GM23338 (cell line): ENCODE data around the gene FBXW12. TPM values are rescaled to one million over a fixed set of nuclear protein-coding genes. Genes with fewer than 3 reads are reported as not detected.

Experiments
- ATAC-seq: fragments of 200-7000 bp; cut with Tn5 transposase; 3 replicates; pipeline ENCODE4 v1.9.1; 2020
- DNase-seq: peaks from one replicate; pipeline ENCODE4 v3.0.0-alpha.2; 2015; ENCODE audit warnings: low spot score
- H2AFZ ChIP-seq: fragments of 200-600 bp; sonication (generic); 2 replicates; pipeline ENCODE4 v1.8.0; 2016; ENCODE audit warnings: antibody characterized with exemption, mild to moderate bottlenecking, moderate library complexity
- H3F3A ChIP-seq: fragments of 200-600 bp; sonication (generic); replicated peaks from 2 replicates; pipeline ENCODE4 v1.8.0; 2017; ENCODE audit warnings: antibody characterized with exemption, mixed run types, low read depth
- H3K27ac ChIP-seq: fragments of 200-600 bp; sonication (generic); 2 replicates; pipeline ENCODE4 v1.6.1; 2016; ENCODE audit warnings: low read depth
- H3K27me3 ChIP-seq: fragments of 200-600 bp; sonication (generic); 2 replicates; pipeline ENCODE4 v1.8.0; 2016; ENCODE audit warnings: mild to moderate bottlenecking, mixed run types, moderate library complexity; ENCODE audit not compliant: insufficient read depth
- H3K36me3 ChIP-seq: fragments of 200-600 bp; sonication (generic); 2 replicates; pipeline ENCODE4 v1.8.0; 2016; ENCODE audit warnings: mild to moderate bottlenecking; ENCODE audit not compliant: insufficient read depth
- H3K4me1 ChIP-seq: fragments of 200-600 bp; sonication (generic); 2 replicates; pipeline ENCODE4 v1.8.0; 2016; ENCODE audit warnings: mild to moderate bottlenecking, moderate library complexity; ENCODE audit not compliant: insufficient read depth
- H3K4me2 ChIP-seq: fragments of 200-600 bp; sonication (generic); 2 replicates; pipeline ENCODE4 v1.7.1; 2017; ENCODE audit warnings: mixed run types
- H3K4me3 ChIP-seq: fragments of 200-600 bp; sonication (generic); 2 replicates; pipeline ENCODE4 v1.6.1; 2016; ENCODE audit warnings: mixed run types
- H3K79me2 ChIP-seq: fragments of 200-600 bp; sonication (generic); replicated peaks from 2 replicates; pipeline ENCODE4 v1.8.0; 2017; ENCODE audit warnings: mild to moderate bottlenecking; ENCODE audit not compliant: insufficient read depth
- H3K9me2 ChIP-seq: fragments of 200-600 bp; sonication (generic); 2 replicates; pipeline ENCODE4 v1.8.0; 2017; ENCODE audit not compliant: insufficient read depth
- H4K20me1 ChIP-seq: fragments of 200-600 bp; sonication (generic); replicated peaks from 2 replicates; pipeline ENCODE4 v1.8.0; 2017; ENCODE audit warnings: mild to moderate bottlenecking; ENCODE audit not compliant: insufficient read depth
- H3K27ac Mint-ChIP-seq: 2 replicates; pipeline ENCODE4 v1.8.0; 2020; ENCODE audit warnings: inconsistent platforms, mild to moderate bottlenecking, moderate library complexity, mixed read lengths
- H3K27me3 Mint-ChIP-seq: 3 replicates; pipeline ENCODE4 v1.8.0; 2022; ENCODE audit warnings: low read depth, mild to moderate bottlenecking, moderate library complexity, mixed read lengths, inconsistent platforms; ENCODE audit not compliant: insufficient read depth, poor library complexity
- H3K36me3 Mint-ChIP-seq: 3 replicates; pipeline ENCODE4 v1.8.0; 2021; ENCODE audit warnings: low read depth, mild to moderate bottlenecking, inconsistent platforms, moderate library complexity, mixed read lengths
- H3K4me1 Mint-ChIP-seq: 3 replicates; pipeline ENCODE4 v1.8.0; 2020; ENCODE audit warnings: mild to moderate bottlenecking, inconsistent platforms, mixed read lengths
- H3K4me3 Mint-ChIP-seq: 3 replicates; pipeline ENCODE4 v1.8.0; 2021; ENCODE audit warnings: moderate library complexity, mild to moderate bottlenecking, inconsistent platforms, mixed read lengths
- H3K9me3 Mint-ChIP-seq: 3 replicates; pipeline ENCODE4 v1.8.0; 2020; ENCODE audit warnings: moderate library complexity, mild to moderate bottlenecking, inconsistent platforms, mixed read lengths
- CREB1 ChIP-seq: fragments of 250-450 bp; sonication (Bioruptor Pico); IDR thresholded peaks from 2 replicates; pipeline ENCODE4 v1.5.0; 2020; ENCODE audit warnings: low read depth, mild to moderate bottlenecking, moderate library complexity
- EZH2 ChIP-seq: fragments of 200-600 bp; sonication (generic); IDR thresholded peaks from one replicate; pipeline ENCODE4 v1.8.0; 2017; ENCODE audit warnings: antibody characterized with exemption, mild to moderate bottlenecking, low read depth; ENCODE audit not compliant: unreplicated experiment
- EZH2phosphoT487 ChIP-seq: fragments of 200-600 bp; sonication (generic); IDR thresholded peaks from one replicate; pipeline ENCODE4 v1.8.1; 2018; ENCODE audit warnings: antibody characterized with exemption; ENCODE audit not compliant: unreplicated experiment
- JUNB ChIP-seq: IDR thresholded peaks from one replicate; pipeline ENCODE4 v1.6.1; 2016; ENCODE audit warnings: antibody characterized with exemption; ENCODE audit not compliant: unreplicated experiment
- NANOG ChIP-seq: IDR thresholded peaks from 2 replicates; pipeline ENCODE4 v1.6.1; 2016; ENCODE audit warnings: antibody characterized with exemption, borderline replicate concordance
- POLR2AphosphoS5 ChIP-seq: IDR thresholded peaks from 2 replicates; pipeline ENCODE4 v1.6.1; 2016; ENCODE audit warnings: antibody characterized with exemption, low read depth
- STAT1 ChIP-seq: IDR thresholded peaks from one replicate; pipeline ENCODE4 v1.6.1; 2016; ENCODE audit warnings: antibody characterized with exemption; ENCODE audit not compliant: unreplicated experiment
- ZNF114 ChIP-seq: fragments of 250-450 bp; sonication (Bioruptor Pico); IDR thresholded peaks from 2 replicates; pipeline ENCODE4 v1.5.0; 2020; ENCODE audit warnings: mild to moderate bottlenecking, moderate library complexity
- ZNF331 ChIP-seq: fragments of 250-450 bp; sonication (Bioruptor Pico); IDR thresholded peaks from 2 replicates; pipeline ENCODE4 v1.5.0; 2020; ENCODE audit warnings: low read depth, mild to moderate bottlenecking, moderate library complexity
- polyA plus RNA-seq: library from polyadenylated mRNA; unstranded; fragments of >200 nt; fragmentation: Nextera tagmentation; extraction: Ambion mirVana; gene quantifications from 2 replicates; pipeline ENCODE4 v1.2.1, GENCODE V29; 2016
- total RNA-seq: library from RNA; depleted of rRNA; stranded (reverse); fragments of >200 nt; shearing (Covaris generic); gene quantifications from 2 replicates; pipeline ENCODE4 v1.2.3, GENCODE V29; 2014
- TF ChIP-seq, protein P1 (sequence below): IDR thresholded peaks from 2 replicates; pipeline ENCODE4 v1.6.1; 2016; ENCODE audit warnings: antibody characterized with exemption
- TF ChIP-seq, protein P2 (sequence below): fragments of 250-450 bp; sonication (Bioruptor Pico); IDR thresholded peaks from 2 replicates; pipeline ENCODE4 v1.5.0; 2020; ENCODE audit warnings: mild to moderate bottlenecking, moderate library complexity
- TF ChIP-seq, protein P3 (sequence below): IDR thresholded peaks from one replicate; pipeline ENCODE4 v1.6.1; 2018; ENCODE audit warnings: antibody characterized with exemption; ENCODE audit not compliant: unreplicated experiment
- TF ChIP-seq, protein P4 (sequence below), 2 experiments: fragments of 200-600 bp in 1 of 2; sonication (generic) in 1 of 2; conservative IDR thresholded peaks; 2 replicates each; pipeline versions ENCODE4 v1.5.1 to v1.6.1; 2016 to 2017; ENCODE audit warnings: antibody characterized with exemption in 2 of 2, low read depth in 2 of 2, mild to moderate bottlenecking in 2 of 2, moderate library complexity in 1 of 2

The FBXW12 gene
- total and polyA plus RNA-seq, 2 experiments from 2014 or later: 0.73 TPM; not detected in 1

DNA sequence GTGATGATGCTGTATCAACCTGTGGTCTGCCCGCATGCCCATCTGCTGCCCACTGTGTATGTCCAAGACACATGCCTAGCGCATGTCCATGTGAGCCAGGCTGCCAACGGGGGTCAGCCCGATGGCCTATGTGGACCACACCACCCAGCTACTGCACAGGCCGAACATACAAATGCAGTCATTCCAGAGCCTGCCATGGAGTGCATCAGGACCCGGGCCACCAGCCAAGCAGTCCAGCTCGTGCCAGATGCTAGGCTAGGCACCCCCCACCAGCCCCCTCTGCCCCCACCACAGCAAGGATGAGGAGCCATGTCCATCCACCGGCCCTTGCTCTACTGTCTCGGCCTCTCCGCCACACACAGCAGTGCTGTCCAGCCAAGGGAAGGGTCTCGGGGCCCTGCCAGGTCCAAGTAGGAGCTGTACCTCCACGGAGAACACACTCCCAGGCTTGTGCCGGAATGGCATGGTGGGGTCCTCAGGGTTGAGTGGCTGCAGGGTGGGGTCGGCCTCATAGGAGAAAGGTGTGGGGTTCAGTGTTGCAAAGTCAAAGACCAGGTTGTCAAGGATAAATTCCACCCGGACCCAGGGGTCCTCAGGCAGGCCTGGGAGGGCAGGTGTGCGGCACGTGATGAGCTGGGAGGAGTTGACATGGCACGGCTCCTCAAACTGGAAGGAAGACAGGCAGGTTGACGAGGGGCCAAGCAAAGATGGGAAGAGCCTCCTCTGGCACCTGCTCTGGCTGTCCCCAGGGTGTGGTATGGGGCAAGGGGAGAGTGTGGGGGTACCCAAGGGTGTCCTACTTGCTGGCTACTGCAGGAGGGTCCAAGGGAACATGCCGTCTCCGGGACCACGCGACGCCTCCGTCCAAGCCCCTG lies 42.6 kb downstream of the FBXW12 start:
- ATAC-seq (no peak), DNase-seq (no peak)
- H3K4me2 ChIP-seq: no peak overlapping the region
- no peaks in the 10 kb centered on the region; the same call in 1 of the 2 replicates for H4K20me1 ChIP-seq
- H3K36me3 Mint-ChIP-seq: peaks cover 88% of the 10 kb centered on the region
- no peaks in the 10 kb centered on the region for H3K9me3 Mint-ChIP-seq
- H3K4me3 Mint-ChIP-seq: no peak overlapping the region
- TF ChIP-seq, protein P1, sequence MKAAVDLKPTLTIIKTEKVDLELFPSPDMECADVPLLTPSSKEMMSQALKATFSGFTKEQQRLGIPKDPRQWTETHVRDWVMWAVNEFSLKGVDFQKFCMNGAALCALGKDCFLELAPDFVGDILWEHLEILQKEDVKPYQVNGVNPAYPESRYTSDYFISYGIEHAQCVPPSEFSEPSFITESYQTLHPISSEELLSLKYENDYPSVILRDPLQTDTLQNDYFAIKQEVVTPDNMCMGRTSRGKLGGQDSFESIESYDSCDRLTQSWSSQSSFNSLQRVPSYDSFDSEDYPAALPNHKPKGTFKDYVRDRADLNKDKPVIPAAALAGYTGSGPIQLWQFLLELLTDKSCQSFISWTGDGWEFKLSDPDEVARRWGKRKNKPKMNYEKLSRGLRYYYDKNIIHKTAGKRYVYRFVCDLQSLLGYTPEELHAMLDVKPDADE: no peak
- TF ChIP-seq, protein P2, sequence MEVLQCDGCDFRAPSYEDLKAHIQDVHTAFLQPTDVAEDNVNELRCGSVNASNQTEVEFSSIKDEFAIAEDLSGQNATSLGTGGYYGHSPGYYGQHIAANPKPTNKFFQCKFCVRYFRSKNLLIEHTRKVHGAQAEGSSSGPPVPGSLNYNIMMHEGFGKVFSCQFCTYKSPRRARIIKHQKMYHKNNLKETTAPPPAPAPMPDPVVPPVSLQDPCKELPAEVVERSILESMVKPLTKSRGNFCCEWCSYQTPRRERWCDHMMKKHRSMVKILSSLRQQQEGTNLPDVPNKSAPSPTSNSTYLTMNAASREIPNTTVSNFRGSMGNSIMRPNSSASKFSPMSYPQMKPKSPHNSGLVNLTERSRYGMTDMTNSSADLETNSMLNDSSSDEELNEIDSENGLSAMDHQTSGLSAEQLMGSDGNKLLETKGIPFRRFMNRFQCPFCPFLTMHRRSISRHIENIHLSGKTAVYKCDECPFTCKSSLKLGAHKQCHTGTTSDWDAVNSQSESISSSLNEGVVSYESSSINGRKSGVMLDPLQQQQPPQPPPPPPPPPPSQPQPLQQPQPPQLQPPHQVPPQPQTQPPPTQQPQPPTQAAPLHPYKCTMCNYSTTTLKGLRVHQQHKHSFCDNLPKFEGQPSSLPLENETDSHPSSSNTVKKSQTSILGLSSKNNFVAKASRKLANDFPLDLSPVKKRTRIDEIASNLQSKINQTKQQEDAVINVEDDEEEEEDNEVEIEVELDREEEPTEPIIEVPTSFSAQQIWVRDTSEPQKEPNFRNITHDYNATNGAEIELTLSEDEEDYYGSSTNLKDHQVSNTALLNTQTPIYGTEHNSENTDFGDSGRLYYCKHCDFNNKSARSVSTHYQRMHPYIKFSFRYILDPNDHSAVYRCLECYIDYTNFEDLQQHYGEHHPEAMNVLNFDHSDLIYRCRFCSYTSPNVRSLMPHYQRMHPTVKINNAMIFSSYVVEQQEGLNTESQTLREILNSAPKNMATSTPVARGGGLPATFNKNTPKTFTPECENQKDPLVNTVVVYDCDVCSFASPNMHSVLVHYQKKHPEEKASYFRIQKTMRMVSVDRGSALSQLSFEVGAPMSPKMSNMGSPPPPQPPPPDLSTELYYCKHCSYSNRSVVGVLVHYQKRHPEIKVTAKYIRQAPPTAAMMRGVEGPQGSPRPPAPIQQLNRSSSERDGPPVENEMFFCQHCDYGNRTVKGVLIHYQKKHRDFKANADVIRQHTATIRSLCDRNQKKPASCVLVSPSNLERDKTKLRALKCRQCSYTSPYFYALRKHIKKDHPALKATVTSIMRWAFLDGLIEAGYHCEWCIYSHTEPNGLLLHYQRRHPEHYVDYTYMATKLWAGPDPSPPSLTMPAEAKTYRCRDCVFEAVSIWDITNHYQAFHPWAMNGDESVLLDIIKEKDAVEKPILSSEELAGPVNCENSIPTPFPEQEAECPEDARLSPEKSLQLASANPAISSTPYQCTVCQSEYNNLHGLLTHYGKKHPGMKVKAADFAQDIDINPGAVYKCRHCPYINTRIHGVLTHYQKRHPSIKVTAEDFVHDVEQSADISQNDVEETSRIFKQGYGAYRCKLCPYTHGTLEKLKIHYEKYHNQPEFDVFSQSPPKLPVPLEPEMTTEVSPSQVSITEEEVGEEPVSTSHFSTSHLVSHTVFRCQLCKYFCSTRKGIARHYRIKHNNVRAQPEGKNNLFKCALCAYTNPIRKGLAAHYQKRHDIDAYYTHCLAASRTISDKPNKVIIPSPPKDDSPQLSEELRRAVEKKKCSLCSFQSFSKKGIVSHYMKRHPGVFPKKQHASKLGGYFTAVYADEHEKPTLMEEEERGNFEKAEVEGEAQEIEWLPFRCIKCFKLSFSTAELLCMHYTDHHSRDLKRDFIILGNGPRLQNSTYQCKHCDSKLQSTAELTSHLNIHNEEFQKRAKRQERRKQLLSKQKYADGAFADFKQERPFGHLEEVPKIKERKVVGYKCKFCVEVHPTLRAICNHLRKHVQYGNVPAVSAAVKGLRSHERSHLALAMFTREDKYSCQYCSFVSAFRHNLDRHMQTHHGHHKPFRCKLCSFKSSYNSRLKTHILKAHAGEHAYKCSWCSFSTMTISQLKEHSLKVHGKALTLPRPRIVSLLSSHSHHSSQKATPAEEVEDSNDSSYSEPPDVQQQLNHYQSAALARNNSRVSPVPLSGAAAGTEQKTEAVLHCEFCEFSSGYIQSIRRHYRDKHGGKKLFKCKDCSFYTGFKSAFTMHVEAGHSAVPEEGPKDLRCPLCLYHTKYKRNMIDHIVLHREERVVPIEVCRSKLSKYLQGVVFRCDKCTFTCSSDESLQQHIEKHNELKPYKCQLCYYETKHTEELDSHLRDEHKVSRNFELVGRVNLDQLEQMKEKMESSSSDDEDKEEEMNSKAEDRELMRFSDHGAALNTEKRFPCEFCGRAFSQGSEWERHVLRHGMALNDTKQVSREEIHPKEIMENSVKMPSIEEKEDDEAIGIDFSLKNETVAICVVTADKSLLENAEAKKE (CRISPR knock-in tag): no peak
- TF ChIP-seq ZNF331 (no peak), EZH2phosphoT487 (no peak), POLR2AphosphoS5 (no peak), CREB1 (no peak), NANOG (no peak), EZH2 (no peak), ZNF114 (CRISPR knock-in tag) (no peak), STAT1 (no peak), JUNB (no peak)
- TF ChIP-seq, protein P3, sequence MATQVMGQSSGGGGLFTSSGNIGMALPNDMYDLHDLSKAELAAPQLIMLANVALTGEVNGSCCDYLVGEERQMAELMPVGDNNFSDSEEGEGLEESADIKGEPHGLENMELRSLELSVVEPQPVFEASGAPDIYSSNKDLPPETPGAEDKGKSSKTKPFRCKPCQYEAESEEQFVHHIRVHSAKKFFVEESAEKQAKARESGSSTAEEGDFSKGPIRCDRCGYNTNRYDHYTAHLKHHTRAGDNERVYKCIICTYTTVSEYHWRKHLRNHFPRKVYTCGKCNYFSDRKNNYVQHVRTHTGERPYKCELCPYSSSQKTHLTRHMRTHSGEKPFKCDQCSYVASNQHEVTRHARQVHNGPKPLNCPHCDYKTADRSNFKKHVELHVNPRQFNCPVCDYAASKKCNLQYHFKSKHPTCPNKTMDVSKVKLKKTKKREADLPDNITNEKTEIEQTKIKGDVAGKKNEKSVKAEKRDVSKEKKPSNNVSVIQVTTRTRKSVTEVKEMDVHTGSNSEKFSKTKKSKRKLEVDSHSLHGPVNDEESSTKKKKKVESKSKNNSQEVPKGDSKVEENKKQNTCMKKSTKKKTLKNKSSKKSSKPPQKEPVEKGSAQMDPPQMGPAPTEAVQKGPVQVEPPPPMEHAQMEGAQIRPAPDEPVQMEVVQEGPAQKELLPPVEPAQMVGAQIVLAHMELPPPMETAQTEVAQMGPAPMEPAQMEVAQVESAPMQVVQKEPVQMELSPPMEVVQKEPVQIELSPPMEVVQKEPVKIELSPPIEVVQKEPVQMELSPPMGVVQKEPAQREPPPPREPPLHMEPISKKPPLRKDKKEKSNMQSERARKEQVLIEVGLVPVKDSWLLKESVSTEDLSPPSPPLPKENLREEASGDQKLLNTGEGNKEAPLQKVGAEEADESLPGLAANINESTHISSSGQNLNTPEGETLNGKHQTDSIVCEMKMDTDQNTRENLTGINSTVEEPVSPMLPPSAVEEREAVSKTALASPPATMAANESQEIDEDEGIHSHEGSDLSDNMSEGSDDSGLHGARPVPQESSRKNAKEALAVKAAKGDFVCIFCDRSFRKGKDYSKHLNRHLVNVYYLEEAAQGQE: no peak
- TF ChIP-seq, protein P4, sequence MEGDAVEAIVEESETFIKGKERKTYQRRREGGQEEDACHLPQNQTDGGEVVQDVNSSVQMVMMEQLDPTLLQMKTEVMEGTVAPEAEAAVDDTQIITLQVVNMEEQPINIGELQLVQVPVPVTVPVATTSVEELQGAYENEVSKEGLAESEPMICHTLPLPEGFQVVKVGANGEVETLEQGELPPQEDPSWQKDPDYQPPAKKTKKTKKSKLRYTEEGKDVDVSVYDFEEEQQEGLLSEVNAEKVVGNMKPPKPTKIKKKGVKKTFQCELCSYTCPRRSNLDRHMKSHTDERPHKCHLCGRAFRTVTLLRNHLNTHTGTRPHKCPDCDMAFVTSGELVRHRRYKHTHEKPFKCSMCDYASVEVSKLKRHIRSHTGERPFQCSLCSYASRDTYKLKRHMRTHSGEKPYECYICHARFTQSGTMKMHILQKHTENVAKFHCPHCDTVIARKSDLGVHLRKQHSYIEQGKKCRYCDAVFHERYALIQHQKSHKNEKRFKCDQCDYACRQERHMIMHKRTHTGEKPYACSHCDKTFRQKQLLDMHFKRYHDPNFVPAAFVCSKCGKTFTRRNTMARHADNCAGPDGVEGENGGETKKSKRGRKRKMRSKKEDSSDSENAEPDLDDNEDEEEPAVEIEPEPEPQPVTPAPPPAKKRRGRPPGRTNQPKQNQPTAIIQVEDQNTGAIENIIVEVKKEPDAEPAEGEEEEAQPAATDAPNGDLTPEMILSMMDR (conservative IDR thresholded peaks at IDR 0.05; ENCODE audit: low read depth in 2 of 2): no peak
- H2AFZ ChIP-seq: no peak overlapping the region
- no peaks in the 10 kb centered on the region for H3K9me2 ChIP-seq
- no peaks in the 10 kb centered on the region for H3K4me1 Mint-ChIP-seq
- peaks cover 21% of the 10 kb centered on the region for H3K27me3 Mint-ChIP-seq
- no peaks in the 10 kb centered on the region for H3K79me2 ChIP-seq
- no peak overlapping the region for H3K27ac Mint-ChIP-seq
- no peak overlapping the region for H3K27ac ChIP-seq
- no peaks in the 10 kb centered on the region for H3K4me1 ChIP-seq
- peaks cover 15% of the 10 kb centered on the region; the same call in 1 of the 2 replicates for H3K36me3 ChIP-seq
- no peaks in the 10 kb centered on the region for H3F3A ChIP-seq
- no peak overlapping the region for H3K4me3 ChIP-seq
- no peaks in the 10 kb centered on the region for H3K27me3 ChIP-seq
